IMR-90 (cell line): ENCODE measurements around the gene AKT2. TPM values are rescaled to one million over a fixed set of nuclear protein-coding genes. Genes with fewer than 3 reads are reported as not detected.

Experiments used
- ATAC-seq: fragments of 200-7000 bp; cut with Tn5 transposase; 2 replicates; pipeline ENCODE4 v1.9.1; 2020; ENCODE audit warnings: low read depth, mild to moderate bottlenecking, moderate library complexity
- BruUV-seq: library from RNA; stranded (reverse); fragments of 400-500 nt; replicated peaks from 2 replicates; lab custom pipeline; 2021; lab: Mats Ljungman, UMichigan
- CTCF ChIA-PET: fragments of 300-600 bp; formaldehyde crosslinking; extraction: SDS; loops from one replicate; lab custom pipeline; 2021; ENCODE audit warnings: antibody characterized with exemption; lab: Yijun Ruan, JAX
- POLR2A ChIA-PET: fragments of 300-600 bp; sonication (Branson Sonifier 250); formaldehyde crosslinking; loops from one replicate; lab custom pipeline; 2022; ENCODE audit warnings: antibody characterized with exemption; ENCODE audit not compliant: unreplicated experiment; lab: Charles Lee
- DNase-seq: peaks from one replicate; pipeline ENCODE4 v3.0.0; 2013
- H2AFZ ChIP-seq: replicated peaks from 2 replicates; pipeline ENCODE3; 2013; ENCODE audit warnings: low read length, mild to moderate bottlenecking; ENCODE audit not compliant: poor library complexity
- H2AK5ac ChIP-seq: 2 replicates; pipeline ENCODE4 v1.6.1; 2013; ENCODE audit warnings: low read depth, low read length, inconsistent platforms
- H2AK9ac ChIP-seq: replicated peaks from 2 replicates; pipeline ENCODE3; 2013; ENCODE audit warnings: mild to moderate bottlenecking, low read depth, low read length, moderate library complexity; ENCODE audit not compliant: poor library complexity
- H2BK120ac ChIP-seq: 2 replicates; pipeline ENCODE4 v1.6.1; 2013; ENCODE audit warnings: low read depth, low read length, inconsistent platforms
- H2BK15ac ChIP-seq: 3 replicates; pipeline ENCODE4 v1.6.1; 2013; ENCODE audit warnings: low read depth, low read length, inconsistent platforms
- H2BK20ac ChIP-seq: 2 replicates; pipeline ENCODE4 v1.6.1; 2013; ENCODE audit warnings: low read depth, mild to moderate bottlenecking, inconsistent platforms, low read length, moderate library complexity
- H2BK5ac ChIP-seq: 2 replicates; pipeline ENCODE4 v1.6.1; 2013; ENCODE audit warnings: mild to moderate bottlenecking, low read depth, low read length, inconsistent platforms; ENCODE audit not compliant: poor library complexity, severe bottlenecking
- H3K14ac ChIP-seq: replicated peaks from 2 replicates; pipeline ENCODE4 v1.6.1; 2013; ENCODE audit warnings: low read depth, low read length, inconsistent platforms
- H3K18ac ChIP-seq: 2 replicates; pipeline ENCODE4 v1.6.1; 2013; ENCODE audit warnings: low read depth, low read length, control low read depth
- H3K23ac ChIP-seq: 2 replicates; pipeline ENCODE4 v1.6.1; 2013; ENCODE audit warnings: low read depth, low read length, inconsistent platforms
- H3K27ac ChIP-seq: 2 replicates; pipeline ENCODE4 v1.5.1; 2013; ENCODE audit warnings: mild to moderate bottlenecking, control low read depth, low read length; ENCODE audit not compliant: insufficient read depth
- H3K27me3 ChIP-seq: 2 replicates; pipeline ENCODE4 v1.6.1; 2013; ENCODE audit warnings: low read length; ENCODE audit not compliant: control insufficient read depth, insufficient read depth
- H3K36me3 ChIP-seq: 2 replicates; pipeline ENCODE4 v1.6.1; 2013; ENCODE audit warnings: low read length, mixed read lengths; ENCODE audit not compliant: control insufficient read depth, insufficient read depth
- H3K4ac ChIP-seq: 2 replicates; pipeline ENCODE4 v1.6.1; 2013; ENCODE audit warnings: low read depth, low read length, inconsistent platforms
- H3K4me1 ChIP-seq: 2 replicates; pipeline ENCODE4 v1.6.1; 2013; ENCODE audit warnings: low read length, mixed read lengths; ENCODE audit not compliant: control insufficient read depth, insufficient read depth
- H3K4me2 ChIP-seq: 2 replicates; pipeline ENCODE4 v1.6.1; 2013; ENCODE audit warnings: low read depth, mild to moderate bottlenecking, control low read depth, low read length, moderate library complexity
- H3K4me3 ChIP-seq: 2 replicates; pipeline ENCODE4 v1.5.1; 2013; ENCODE audit warnings: low read depth, mild to moderate bottlenecking, control low read depth, low read length, moderate library complexity; ENCODE audit not compliant: insufficient read depth
- H3K56ac ChIP-seq: 2 replicates; pipeline ENCODE4 v1.6.1; 2013; ENCODE audit warnings: low read length, inconsistent platforms; ENCODE audit not compliant: insufficient read depth; ENCODE audit errors: extremely low read depth
- H3K79me1 ChIP-seq, 2 experiments: 2 replicates each; pipeline ENCODE4 v1.6.1; 2013; ENCODE audit warnings: low read length in 2 of 2, inconsistent platforms in 1 of 2, low read depth in 1 of 2
- H3K9ac ChIP-seq: 2 replicates; pipeline ENCODE4 v1.6.1; 2013; ENCODE audit warnings: low read depth, low read length, control low read depth
- H3K9me1 ChIP-seq: 2 replicates; pipeline ENCODE4 v1.6.1; 2013; ENCODE audit warnings: low read length, inconsistent platforms; ENCODE audit not compliant: insufficient read depth
- H3K9me3 ChIP-seq: 2 replicates; pipeline ENCODE4 v1.6.1; 2013; ENCODE audit warnings: low read length; ENCODE audit not compliant: control insufficient read depth, insufficient read depth
- H4K20me1 ChIP-seq: 2 replicates; pipeline ENCODE4 v1.6.1; 2013; ENCODE audit warnings: low read length, inconsistent platforms; ENCODE audit not compliant: insufficient read depth
- H4K5ac ChIP-seq: 2 replicates; pipeline ENCODE4 v1.6.1; 2013; ENCODE audit warnings: mild to moderate bottlenecking, low read depth, low read length, control low read depth
- H4K8ac ChIP-seq, 2 experiments: 2 replicates each; pipeline ENCODE4 v1.6.1; 2013; ENCODE audit warnings: low read depth in 2 of 2, low read length in 2 of 2, control low read depth in 1 of 2, inconsistent platforms in 1 of 2
- H4K91ac ChIP-seq: 2 replicates; pipeline ENCODE4 v1.6.1; 2013; ENCODE audit warnings: low read depth, low read length, inconsistent platforms; ENCODE audit not compliant: insufficient read depth
- BHLHE40 ChIP-seq: fragments of 150-350 bp; IDR thresholded peaks from 2 replicates; pipeline ENCODE4 v1.6.1; 2016; ENCODE audit warnings: mild to moderate bottlenecking, low read depth, low read length
- CEBPB ChIP-seq: IDR thresholded peaks from 2 replicates; pipeline ENCODE4 v1.6.1; 2012; ENCODE audit warnings: low read depth, low read length, improper control_type of control experiment
- CHD1 ChIP-seq: IDR thresholded peaks from 2 replicates; pipeline ENCODE4 v1.6.1; 2012; ENCODE audit warnings: low read depth, low read length, improper control_type of control experiment
- CTCF ChIP-seq: conservative IDR thresholded peaks from 2 replicates; pipeline ENCODE4 v1.5.1; 2012; ENCODE audit warnings: mild to moderate bottlenecking, low read depth, low read length, improper control_type of control experiment
- ELK1 ChIP-seq: fragments of 150-350 bp; IDR thresholded peaks from 2 replicates; pipeline ENCODE4 v1.6.1; 2016; ENCODE audit warnings: low read depth, mild to moderate bottlenecking, low read length, moderate library complexity, borderline replicate concordance
- FOS ChIP-seq: fragments of 150-350 bp; IDR thresholded peaks from 2 replicates; pipeline ENCODE4 v1.6.1; 2016; ENCODE audit warnings: low read depth, low read length
- MAFK ChIP-seq: IDR thresholded peaks from 2 replicates; pipeline ENCODE4 v1.6.1; 2012; ENCODE audit warnings: low read depth, low read length, improper control_type of control experiment
- MAZ ChIP-seq: IDR thresholded peaks from 2 replicates; pipeline ENCODE4 v1.6.1; 2012; ENCODE audit warnings: low read depth, mild to moderate bottlenecking, low read length, improper control_type of control experiment, moderate library complexity, borderline replicate concordance
- MXI1 ChIP-seq: IDR thresholded peaks from 2 replicates; pipeline ENCODE4 v1.6.1; 2012; ENCODE audit warnings: low read depth, mild to moderate bottlenecking, low read length, moderate library complexity, borderline replicate concordance
- NFE2L2 ChIP-seq: fragments of 150-350 bp; IDR thresholded peaks from 2 replicates; pipeline ENCODE4 v1.6.1; 2016; ENCODE audit warnings: low read depth, mild to moderate bottlenecking, low read length
- POLR2A ChIP-seq: IDR thresholded peaks from 2 replicates; pipeline ENCODE4 v1.6.1; 2012; ENCODE audit warnings: mild to moderate bottlenecking, low read depth, low read length
- RAD21 ChIP-seq: IDR thresholded peaks from 2 replicates; pipeline ENCODE4 v1.6.1; 2012; ENCODE audit warnings: low read length, improper control_type of control experiment
- RCOR1 ChIP-seq: IDR thresholded peaks from 2 replicates; pipeline ENCODE4 v1.6.1; 2012; ENCODE audit warnings: mild to moderate bottlenecking, low read length, improper control_type of control experiment; ENCODE audit not compliant: insufficient replicate concordance
- RFX5 ChIP-seq: IDR thresholded peaks from 2 replicates; pipeline ENCODE4 v1.8.0; 2012; ENCODE audit warnings: low read depth, mild to moderate bottlenecking, low read length, moderate library complexity
- SMC3 ChIP-seq: fragments of 150-350 bp; IDR thresholded peaks from 2 replicates; pipeline ENCODE4 v1.6.1; 2016; ENCODE audit warnings: low read depth, mild to moderate bottlenecking, antibody characterized with exemption, low read length, moderate library complexity
- USF2 ChIP-seq: fragments of 150-350 bp; IDR thresholded peaks from 2 replicates; pipeline ENCODE4 v1.6.1; 2017; ENCODE audit warnings: mild to moderate bottlenecking, antibody characterized with exemption, low read length, low read depth
- WGBS, 2 experiments: methylation state at CpG; one replicate each; pipeline versions ENCODE4 v1.1.5 to v1.1.7; 2013; ENCODE audit warnings: missing lambda C conversion rate in 2 of 2; ENCODE audit not compliant: insufficient read length in 1 of 2; ENCODE audit errors: extremely low coverage in 2 of 2; 5-methylcytosine and 5-hydroxymethylcytosine counted together
- dilution Hi-C: fragments of 300-500 bp; cut with HindIII; formaldehyde crosslinking; loops from one replicate; pipeline ENCODE4 v1.14.3; 2018; ENCODE audit warnings: low sequenced_read_pairs; ENCODE audit not compliant: unreplicated experiment
- in situ Hi-C: fragments of 300-500 bp; cut with MboI; formaldehyde crosslinking; loops from 3 replicates; pipeline ENCODE4 v1.14.3; 2019; ENCODE audit warnings: low sequenced_read_pairs, inconsistent platforms, mixed read lengths
- intact Hi-C: fragments of 100-400 bp; cut with micrococcal nuclease; formaldehyde crosslinking; loops from 2 replicates; pipeline ENCODE4 v1.10.0; 2022
- polyA plus RNA-seq, 3 experiments: library from polyadenylated mRNA; depleted of rRNA; stranded (reverse); fragments of >200 nt; gene quantifications; 2 replicates each; pipeline ENCODE4 v1.2.3, GENCODE V29; 2012; ENCODE audit warnings: low replicate concordance in 1 of 3
- total RNA-seq: library from RNA; depleted of rRNA; stranded (reverse); fragments of >200 nt; gene quantifications from 2 replicates; pipeline ENCODE4 v1.2.3, GENCODE V29; 2012

The AKT2 gene
- total and polyA plus RNA-seq, 2 of the 4 experiments (the other 2 are of a cell fraction) = 61.5 to 104 TPM

DNA sequence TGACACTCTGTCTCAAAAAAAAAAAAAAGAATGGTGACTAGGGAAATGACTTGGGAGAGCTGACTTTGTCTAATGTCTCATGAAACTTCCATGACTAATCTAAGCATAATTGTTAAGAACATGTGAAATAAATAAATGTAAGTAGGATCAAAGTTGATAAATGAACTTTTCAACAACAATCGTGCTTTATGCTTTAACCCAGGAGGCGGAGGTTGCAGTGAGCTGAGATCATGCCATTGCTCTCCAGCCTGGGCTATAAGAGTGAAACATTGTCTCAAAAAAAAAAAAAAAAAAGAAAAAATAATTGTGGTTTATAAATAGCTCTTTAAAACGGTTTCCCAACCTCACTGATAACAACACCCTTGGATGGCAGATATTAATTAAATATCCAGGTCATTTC lies 12.9 kb upstream of the AKT2 start:
- Histone ChIP-seq H2BK5ac (no peak overlapping the region), H2BK15ac (no peak overlapping the region), H4K91ac (no peak overlapping the region), H3K4me3 (no peak overlapping the region), H3K56ac (no peak overlapping the region), H3K18ac (no peak overlapping the region), H2AK5ac (no peak overlapping the region), H3K9me1 (no peaks in the 10 kb centered on the region), H3K4ac (no peak overlapping the region), H4K20me1 (no peaks in the 10 kb centered on the region), H2BK20ac (no peak overlapping the region), H3K27me3 (no peaks in the 10 kb centered on the region), H3K79me1 (no peaks in the 10 kb centered on the region), H3K27ac (no peak overlapping the region), H3K23ac (no peak overlapping the region), H3K4me2 (no peak overlapping the region), H3K9me3 (no peaks in the 10 kb centered on the region), H3K9ac (no peak overlapping the region), H4K5ac (no peak overlapping the region), H3K14ac (no peak overlapping the region), H3K4me1 (no peaks in the 10 kb centered on the region), H4K8ac (no peak overlapping the region), H3K36me3 (no peaks in the 10 kb centered on the region), H2BK120ac (no peak overlapping the region), H2AK9ac (no peak overlapping the region), H2AFZ (no peak overlapping the region)
- ChIA-PET POLR2A (interaction anchor here (0.6 kb wide), 1 partner anchor 67 kb away, joined by 16 read pairs; no protein-coding TSS in a partner anchor), CTCF (no interaction called here)
- in situ Hi-C loops = no loop called here
- no peak for TF ChIP-seq ELK1
- TF ChIP-seq CTCF = no peak
- no peak for TF ChIP-seq USF2
- no peak for TF ChIP-seq FOS
- TF ChIP-seq CEBPB = no peak
- TF ChIP-seq MAFK = no peak
- TF ChIP-seq MXI1 = no peak
- no peak for TF ChIP-seq NFE2L2
- no peak for TF ChIP-seq RAD21
- no peak for TF ChIP-seq RFX5
- no peak for TF ChIP-seq CHD1
- TF ChIP-seq BHLHE40 = no peak
- no peak for TF ChIP-seq POLR2A
- TF ChIP-seq SMC3 = no peak
- no peak for TF ChIP-seq RCOR1
- no peak for TF ChIP-seq MAZ
- intact Hi-C loops = no loop called here
- ATAC-seq (no peak), DNase-seq (no peak)
- no TSS peak for BruUV-seq
- dilution Hi-C loops = no loop called here
- WGBS, 2 experiments = no CpG with 5 or more reads among the region's 3 CpGs
